Activated CD4-positive, alpha-beta T cell treated with anti-CD3 and anti-CD28 coated beads, Interleukin-2, amount 10 ng/mL, durations not matched to agents 7 days and 5 days (primary cell): ENCODE data around the gene SLC37A3. TPM values are rescaled to one million over a fixed set of nuclear protein-coding genes. Genes with fewer than 3 reads are reported as not detected.
A peak's percentile ranks its signal among the peaks of the same experiment; 100 is the strongest.
"Not testable (repeated sequence)": the region's sequence is repeated elsewhere in the genome, so short reads cannot be mapped to it uniquely, and the experiment has no call there.

Source experiments
- CTCF ChIA-PET: fragments of 350-600 bp; sonication (Branson Sonifier 250); formaldehyde crosslinking; loops from one replicate; lab custom pipeline; 2021; ENCODE audit warnings: antibody characterized with exemption; lab: Charles Lee
- POLR2A ChIA-PET: fragments of 350-600 bp; sonication (Branson Sonifier 250); formaldehyde crosslinking; loops from one replicate; lab custom pipeline; 2021; ENCODE audit warnings: antibody characterized with exemption; lab: Charles Lee
- DNase-seq: peaks from one replicate; pipeline ENCODE4 v3.0.0-alpha.2; 2020
- H3K27ac Mint-ChIP-seq: one replicate; pipeline ENCODE4 v1.8.0; 2021; ENCODE audit warnings: mild to moderate bottlenecking, moderate library complexity, mixed read lengths
- H3K27me3 Mint-ChIP-seq: one replicate; pipeline ENCODE4 v1.8.0; 2021; ENCODE audit warnings: mixed read lengths
- H3K36me3 Mint-ChIP-seq: one replicate; pipeline ENCODE4 v1.8.0; 2021; ENCODE audit warnings: low read depth, mixed read lengths
- H3K4me1 Mint-ChIP-seq: one replicate; pipeline ENCODE4 v1.8.0; 2021; ENCODE audit warnings: mixed read lengths
- H3K4me3 Mint-ChIP-seq: one replicate; pipeline ENCODE4 v1.8.0; 2021; ENCODE audit warnings: mild to moderate bottlenecking, moderate library complexity, mixed read lengths
- H3K9me3 Mint-ChIP-seq: one replicate; pipeline ENCODE4 v1.8.0; 2021; ENCODE audit warnings: mixed read lengths
- total RNA-seq, 2 experiments: library from RNA; stranded (reverse); gene quantifications; one replicate each; pipeline ENCODE4 v1.2.3, GENCODE V29; 2021

The SLC37A3 gene
- total RNA-seq, 2 experiments from 2014 or later = 24.9 to 28.5 TPM

DNA sequence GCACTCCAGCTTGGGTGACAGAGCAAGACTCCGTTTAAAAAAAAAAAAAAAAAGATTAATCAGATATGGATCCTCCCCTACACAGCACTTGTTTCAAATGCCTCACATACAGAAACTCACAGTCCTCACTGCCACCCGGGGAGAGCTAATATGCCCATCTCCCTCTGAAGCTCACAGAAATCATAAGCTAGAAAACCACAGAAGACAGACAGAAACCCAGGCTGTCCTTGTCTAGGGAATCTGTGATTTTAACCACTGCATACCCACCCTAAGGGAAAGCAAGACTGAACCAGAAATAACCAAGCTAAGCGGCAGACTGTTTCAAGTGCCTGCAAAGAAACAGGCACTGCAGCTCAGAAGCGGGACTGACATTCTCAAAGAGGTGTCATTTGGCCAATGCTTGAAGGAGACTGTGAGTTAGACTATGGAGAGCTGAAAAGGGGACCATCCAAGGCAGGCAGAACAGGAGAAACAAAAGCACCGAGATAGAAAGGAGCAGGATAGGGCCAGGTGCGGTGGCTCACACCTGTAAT lies 37.6 kb downstream of the SLC37A3 start:
- peaks cover 3% of the 10 kb centered on the region for H3K9me3 Mint-ChIP-seq
- peaks cover 39% of the 10 kb centered on the region for H3K36me3 Mint-ChIP-seq
- CTCF ChIA-PET = interaction anchor here (0.7 to 1.1 kb wide), 4 partner anchors 9 to 995 kb away, joined by 3 to 10 read pairs (median 4); partner anchors contain the start of gene SLC37A3
- peak overlapping the region; percentile 87 for H3K27ac Mint-ChIP-seq
- no peak overlapping the region for H3K4me3 Mint-ChIP-seq
- POLR2A ChIA-PET = interaction anchor here (0.6 kb wide), 1 partner anchor 183 kb away, joined by 3 read pairs; no protein-coding TSS in a partner anchor
- no peaks in the 10 kb centered on the region for H3K27me3 Mint-ChIP-seq
- H3K4me1 Mint-ChIP-seq = peaks cover 35% of the 10 kb centered on the region
- no peak for DNase-seq

- POLR2A ChIA-PET = interaction anchor here (0.9 kb wide), 1 partner anchor 677 kb away, joined by 4 read pairs; no protein-coding TSS in a partner anchor
- H3K9me3 Mint-ChIP-seq = peaks cover 3% of the 10 kb centered on the region
- DNase-seq = peak; percentile 19
- peaks cover 32% of the 10 kb centered on the region for H3K4me1 Mint-ChIP-seq
- peak overlapping the region; percentile 99 for H3K27ac Mint-ChIP-seq
- peaks cover 44% of the 10 kb centered on the region for H3K36me3 Mint-ChIP-seq
- no peaks in the 10 kb centered on the region for H3K27me3 Mint-ChIP-seq
- H3K4me3 Mint-ChIP-seq = peak overlapping the region; percentile 72
- CTCF ChIA-PET = interaction anchor here (0.7 to 1.5 kb wide), 6 partner anchors 8 to 380 kb away, joined by 3 to 5 read pairs (median 4); no protein-coding TSS in a partner anchor
Observed at GRCh38 chr7:140358412-140359051, 39.8 kb downstream of the SLC37A3 start.

DNA sequence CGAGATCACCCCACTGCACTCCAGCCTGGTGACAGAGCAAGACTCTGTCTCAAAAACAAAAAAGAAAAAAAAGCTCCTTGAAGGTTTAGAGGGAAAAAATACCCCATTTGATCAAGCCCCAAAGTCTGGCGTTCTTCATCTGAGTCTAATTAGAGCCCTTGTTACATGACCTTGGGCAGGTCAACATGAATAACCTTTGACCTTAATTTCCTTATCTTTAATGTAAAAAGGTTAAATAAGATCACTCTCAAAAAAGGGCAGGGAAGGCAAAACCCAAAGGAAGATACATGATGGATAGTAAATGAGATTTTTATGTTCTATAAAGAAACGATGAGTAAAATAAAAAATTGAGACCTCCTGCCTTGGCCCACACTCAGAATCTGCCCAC lies 40.3 kb downstream of the SLC37A3 start:
- peak overlapping the region; percentile 99 for H3K27ac Mint-ChIP-seq
- ChIA-PET CTCF (interaction anchor here (0.7 to 0.8 kb wide), 2 partner anchors 32 to 380 kb away, joined by 3 read pairs; no protein-coding TSS in a partner anchor), POLR2A (no interaction called here)

GRCh38 chr7:140350056-140350455 lies 48.3 kb downstream of the SLC37A3 start:
- Mint-ChIP-seq H3K27me3 (no peaks in the 10 kb centered on the region), H3K4me3 (no peak overlapping the region), H3K36me3 (peaks cover 47% of the 10 kb centered on the region), H3K27ac (no peak overlapping the region), H3K4me1 (peaks cover 8% of the 10 kb centered on the region), H3K9me3 (no peaks in the 10 kb centered on the region)
- ChIA-PET CTCF (interaction anchor here (1.2 kb wide), 1 partner anchor 9 kb away, joined by 4 read pairs; no protein-coding TSS in a partner anchor), POLR2A (no interaction called here)
- no peak for DNase-seq

More for the DNA sequence above, 40.3 kb downstream of the SLC37A3 start:
- no peak overlapping the region for H3K4me3 Mint-ChIP-seq
- DNase-seq = no peak
- H3K4me1 Mint-ChIP-seq = peaks cover 32% of the 10 kb centered on the region
- peaks cover 47% of the 10 kb centered on the region for H3K36me3 Mint-ChIP-seq
- H3K27me3 Mint-ChIP-seq = no peaks in the 10 kb centered on the region
- peaks cover 3% of the 10 kb centered on the region for H3K9me3 Mint-ChIP-seq

DNA sequence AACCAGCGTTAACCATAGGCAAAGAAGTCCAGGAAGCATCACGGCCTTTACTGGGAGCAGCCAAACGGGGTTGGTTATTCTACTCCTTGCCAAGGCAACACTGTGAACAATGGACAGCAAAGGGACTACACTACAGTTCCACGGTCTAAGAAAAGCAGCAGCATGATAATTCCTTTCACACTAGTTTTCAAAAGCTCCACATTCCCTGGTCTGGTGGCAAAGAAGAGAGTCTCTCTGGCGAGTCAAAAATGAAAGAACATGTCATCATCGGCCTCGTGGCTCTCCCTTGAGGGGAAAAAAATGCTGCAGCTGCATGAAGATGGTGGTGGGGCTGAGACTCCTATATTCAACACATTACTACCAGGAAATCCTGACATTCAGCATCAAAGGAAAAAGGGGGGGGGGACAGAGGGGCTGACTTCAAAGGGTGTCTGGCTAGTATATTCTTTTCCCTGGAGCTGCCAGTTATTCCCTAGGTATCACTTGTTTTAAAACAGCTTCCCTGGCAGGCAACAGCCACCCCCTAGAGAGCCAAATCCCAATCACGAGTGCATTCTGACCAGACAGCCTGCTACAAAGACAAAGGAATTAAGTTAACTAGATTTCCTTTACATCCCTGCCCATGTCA lies 49.1 kb downstream of the SLC37A3 start:
- Mint-ChIP-seq H3K36me3 (peaks cover 41% of the 10 kb centered on the region), H3K27ac (peak overlapping the region; percentile 47)
- CTCF ChIA-PET = interaction anchor here (0.5 to 1.1 kb wide), 5 partner anchors 11 to 312 kb away, joined by 3 to 4 read pairs (median 3); no protein-coding TSS in a partner anchor

DNA sequence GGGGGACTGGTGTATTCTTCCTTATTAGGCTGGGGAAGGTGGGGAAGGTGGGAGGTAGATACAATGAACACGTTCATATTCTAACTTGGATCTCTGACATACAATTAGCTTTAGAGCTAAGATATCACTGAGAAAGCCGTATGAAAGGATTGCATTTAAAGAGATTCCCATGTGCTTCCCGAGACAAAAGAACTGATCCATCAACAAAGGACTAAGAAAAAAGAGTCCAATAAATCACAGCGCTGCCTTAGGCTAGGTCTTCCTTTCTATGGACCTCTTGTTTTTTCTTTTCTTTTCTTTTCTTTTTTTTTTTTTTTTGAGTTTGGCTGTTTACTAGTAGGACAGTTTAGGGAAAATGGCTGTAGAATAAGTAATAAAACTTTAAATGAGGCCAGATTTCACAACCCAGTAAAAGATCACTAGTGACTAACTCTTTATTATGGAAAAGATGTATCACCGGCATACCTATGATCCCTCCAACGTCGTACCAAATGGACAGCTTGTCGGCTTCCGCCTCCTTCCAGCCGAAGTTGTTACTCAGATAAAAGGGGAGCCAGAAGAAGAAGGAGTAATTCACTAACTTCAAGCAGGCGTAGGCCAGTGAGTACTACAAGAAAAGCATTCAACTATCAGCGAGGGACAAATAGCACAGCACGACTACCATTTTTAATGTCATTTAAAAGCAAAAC lies 50.0 kb downstream of the SLC37A3 start:
- Mint-ChIP-seq H3K9me3 (no peaks in the 10 kb centered on the region), H3K4me1 (peaks cover 8% of the 10 kb centered on the region), H3K36me3 (peaks cover 41% of the 10 kb centered on the region), H3K27ac (no peak overlapping the region), H3K4me3 (no peak overlapping the region), H3K27me3 (no peaks in the 10 kb centered on the region)
- no peak for DNase-seq
- POLR2A ChIA-PET = no interaction called here
- CTCF ChIA-PET = interaction anchor here (0.7 to 1.1 kb wide), 2 partner anchors 74 to 313 kb away, joined by 3 read pairs; no protein-coding TSS in a partner anchor

More for the DNA sequence above, 49.1 kb downstream of the SLC37A3 start:
- Mint-ChIP-seq H3K9me3 (no peaks in the 10 kb centered on the region), H3K4me1 (peaks cover 8% of the 10 kb centered on the region), H3K27me3 (no peaks in the 10 kb centered on the region), H3K4me3 (no peak overlapping the region)
- POLR2A ChIA-PET = no interaction called here
- no peak for DNase-seq

GRCh38 chr7:140347218-140347617 lies 51.1 kb downstream of the SLC37A3 start:
- POLR2A ChIA-PET = no interaction called here
- H3K36me3 Mint-ChIP-seq = peaks cover 43% of the 10 kb centered on the region
- no peak for DNase-seq
- H3K4me1 Mint-ChIP-seq = peaks cover 8% of the 10 kb centered on the region
- CTCF ChIA-PET = interaction anchor here (0.6 to 1.1 kb wide), 3 partner anchors 18 to 564 kb away, joined by 3 read pairs; no protein-coding TSS in a partner anchor
- no peaks in the 10 kb centered on the region for H3K9me3 Mint-ChIP-seq
- H3K4me3 Mint-ChIP-seq = no peak overlapping the region
- no peaks in the 10 kb centered on the region for H3K27me3 Mint-ChIP-seq
- H3K27ac Mint-ChIP-seq = no peak overlapping the region

GRCh38 chr7:140345426-140345825 lies 52.9 kb downstream of the SLC37A3 start:
- H3K27ac Mint-ChIP-seq = peak overlapping the region; percentile 14

DNA sequence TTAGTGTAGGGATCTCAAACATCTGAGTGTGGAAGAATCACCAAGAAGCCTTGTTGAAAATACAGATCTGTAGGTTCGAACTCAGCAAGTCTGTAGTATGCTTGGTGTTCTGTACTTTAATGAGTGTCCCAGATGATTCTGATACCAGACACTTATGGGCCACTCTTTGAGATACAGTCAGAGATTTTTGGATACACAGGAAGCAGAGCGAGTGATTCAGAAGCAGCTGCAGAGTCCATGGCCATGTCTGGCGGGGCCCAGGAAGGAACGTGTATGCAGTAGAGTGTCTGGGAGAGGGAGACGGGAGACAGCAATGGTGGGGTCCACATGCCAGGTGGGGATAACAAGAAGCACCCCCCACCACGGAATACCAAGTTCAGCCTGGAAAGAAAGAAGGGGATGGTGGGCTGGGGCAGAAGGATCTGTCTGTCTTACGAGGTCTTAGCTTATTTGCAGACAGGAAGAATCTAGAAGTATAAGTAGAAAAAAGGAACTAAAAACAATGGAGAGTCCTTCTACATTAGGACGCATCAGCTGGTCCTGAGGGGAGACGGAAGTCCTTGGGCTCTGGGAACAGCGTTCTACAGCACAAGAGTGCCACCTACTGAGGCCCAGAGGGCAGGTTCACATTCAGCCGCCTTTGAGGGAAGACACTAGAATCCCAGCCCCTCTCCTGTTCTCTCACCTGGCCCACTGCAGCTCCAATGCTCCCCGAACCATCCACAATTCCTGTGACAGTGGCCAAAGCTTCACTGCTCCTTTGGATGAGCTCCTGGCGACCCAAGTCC lies 55.4 kb downstream of the SLC37A3 start:
- H3K4me3 Mint-ChIP-seq = no peak overlapping the region
- no peaks in the 10 kb centered on the region for H3K27me3 Mint-ChIP-seq
- no peaks in the 10 kb centered on the region for H3K9me3 Mint-ChIP-seq
- ChIA-PET POLR2A (no interaction called here), CTCF (interaction anchor here (1.2 kb wide), 1 partner anchor 46 kb away, joined by 3 read pairs; no protein-coding TSS in a partner anchor)
- peaks cover 41% of the 10 kb centered on the region for H3K36me3 Mint-ChIP-seq
- no peak for DNase-seq
- H3K4me1 Mint-ChIP-seq = peaks cover 2% of the 10 kb centered on the region
- H3K27ac Mint-ChIP-seq = no peak overlapping the region

More at GRCh38 chr7:140345426-140345825, 52.9 kb downstream of the SLC37A3 start:
- H3K27me3 Mint-ChIP-seq = no peaks in the 10 kb centered on the region
- no peak overlapping the region for H3K4me3 Mint-ChIP-seq
- no peaks in the 10 kb centered on the region for H3K9me3 Mint-ChIP-seq
- peaks cover 44% of the 10 kb centered on the region for H3K36me3 Mint-ChIP-seq
- ChIA-PET CTCF (interaction anchor here (1.4 kb wide), 1 partner anchor 31 kb away, joined by 3 read pairs; no protein-coding TSS in a partner anchor), POLR2A (no interaction called here)
- DNase-seq = no peak
- peaks cover 8% of the 10 kb centered on the region for H3K4me1 Mint-ChIP-seq

DNA sequence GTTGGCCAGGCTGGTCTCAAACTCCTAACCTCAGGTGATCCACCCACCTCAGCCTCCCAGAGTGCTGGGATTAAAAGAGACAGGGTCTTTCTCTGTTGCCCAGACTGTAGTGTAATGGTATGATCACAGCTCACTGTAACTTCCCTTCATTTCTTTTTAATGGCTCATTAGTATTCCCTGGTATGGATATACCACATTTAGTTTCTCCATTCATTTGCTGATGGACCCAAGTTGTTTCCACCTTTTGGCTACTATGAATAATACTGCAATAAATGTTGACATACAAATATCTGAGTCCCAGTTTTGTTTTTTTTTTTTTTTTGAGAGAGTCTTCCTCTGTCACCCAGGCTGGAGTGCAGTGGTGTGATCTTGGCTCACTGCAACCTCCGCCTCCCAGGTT lies 59.4 kb downstream of the SLC37A3 start:
- H3K27me3 Mint-ChIP-seq, H3K9me3 Mint-ChIP-seq, H3K4me1 Mint-ChIP-seq, H3K4me3 Mint-ChIP-seq, POLR2A ChIA-PET, DNase-seq, H3K27ac Mint-ChIP-seq: not testable (repeated sequence)
- H3K36me3 Mint-ChIP-seq = peaks cover 49% of the 10 kb centered on the region
- CTCF ChIA-PET = interaction anchor here (1.7 kb wide), 1 partner anchor 14 kb away, joined by 5 read pairs; no protein-coding TSS in a partner anchor

DNA sequence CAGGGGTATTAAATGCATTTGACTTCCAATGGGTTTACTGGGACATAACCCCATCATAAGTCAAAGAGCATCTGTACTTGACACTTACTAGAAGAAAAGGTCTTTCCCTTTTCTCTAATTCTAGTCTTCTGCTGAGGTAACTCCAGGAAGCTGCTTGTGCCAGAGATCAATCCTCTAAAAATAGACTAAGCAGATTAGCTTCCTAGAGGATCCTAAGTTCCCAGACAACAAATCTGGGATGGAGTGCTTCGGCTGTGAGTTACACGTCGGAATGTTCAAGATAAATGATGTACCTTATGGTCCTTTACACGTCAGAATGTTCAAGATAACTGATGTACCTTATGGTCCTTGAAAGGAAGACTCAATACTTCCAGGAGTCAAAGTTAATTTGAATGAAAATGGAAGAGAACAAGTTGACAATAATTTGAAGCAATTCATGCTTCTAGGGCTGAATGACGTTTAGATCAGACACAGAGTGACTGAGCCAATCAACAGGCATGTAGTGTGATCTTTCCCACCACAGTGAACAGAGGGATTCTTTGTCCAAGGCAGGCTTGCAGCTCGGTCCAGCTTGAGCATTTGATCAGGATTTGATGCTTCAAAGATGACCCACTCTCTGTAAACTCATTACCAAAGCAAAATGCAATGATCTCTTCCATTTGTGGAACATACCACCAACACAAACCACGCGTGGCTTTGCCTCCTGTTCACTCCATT lies 63.8 kb downstream of the SLC37A3 start:
- Mint-ChIP-seq H3K4me3 (no peak overlapping the region), H3K36me3 (peaks cover 20% of the 10 kb centered on the region), H3K9me3 (no peaks in the 10 kb centered on the region), H3K4me1 (no peaks in the 10 kb centered on the region), H3K27ac (no peak overlapping the region), H3K27me3 (no peaks in the 10 kb centered on the region)
- ChIA-PET CTCF (interaction anchor here (0.6 kb wide), 1 partner anchor 28 kb away, joined by 4 read pairs; no protein-coding TSS in a partner anchor), POLR2A (no interaction called here)
- DNase-seq = no peak
